Muscle of arm (tissue), 12 donors: ENCODE results near the gene ACSL3. TPM values are rescaled to one million over a fixed set of nuclear protein-coding genes. Genes with fewer than 3 reads are reported as not detected.
"Not testable (repeated sequence)": the region's sequence is repeated elsewhere in the genome, so short reads cannot be mapped to it uniquely, and the experiment has no call there.

Experiments
- DNase-seq: peaks from one replicate; pipeline ENCODE4 v3.0.0-alpha.2; 2013
- polyA plus RNA-seq, 12 donors: library from polyadenylated mRNA; unstranded; fragments of 120-200 nt; gene quantifications; one replicate each; pipeline ENCODE4 v1.2.1, GENCODE V29; 2013; ENCODE audit not compliant: insufficient read length in 12 of 12

Gene ACSL3
- polyA plus RNA-seq, 12 donors, result 35.5 to 122 (median 46.7) TPM

- DNase-seq, result no peak
Observed at GRCh38 chr2:222907048-222907447, 46.2 kb downstream of the ACSL3 start.

DNA sequence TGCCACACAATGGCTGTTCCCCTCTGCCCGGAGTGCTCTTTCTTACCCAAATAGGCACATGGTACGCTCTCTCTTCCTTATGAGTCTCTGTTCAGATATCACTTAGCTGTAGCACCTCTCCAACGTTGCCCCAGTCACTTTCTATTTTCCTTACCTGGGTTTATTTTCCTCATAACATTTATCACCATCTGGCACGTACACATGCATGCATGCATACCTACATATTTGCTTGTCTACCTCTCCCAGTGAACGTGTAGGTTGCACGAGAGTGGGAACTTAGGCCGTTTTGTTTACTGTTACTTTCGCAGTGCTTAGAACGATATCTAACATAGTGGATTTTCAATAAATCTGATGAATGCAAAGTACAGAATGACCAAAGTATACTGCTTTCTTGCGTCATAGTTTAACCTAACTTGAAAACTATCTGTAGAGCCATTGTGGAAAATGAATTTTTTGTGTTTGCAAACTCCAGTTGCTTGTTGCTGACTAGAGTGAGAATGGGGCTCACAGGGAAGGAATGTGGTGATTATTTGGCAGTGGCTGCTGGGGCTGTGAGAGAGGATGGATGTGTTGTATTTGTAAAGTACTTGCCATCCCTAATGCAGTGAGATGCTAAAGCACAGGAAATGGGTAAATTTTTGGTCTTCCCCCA lies 47.1 kb downstream of the ACSL3 start:
- DNase-seq, result no peak

DNA sequence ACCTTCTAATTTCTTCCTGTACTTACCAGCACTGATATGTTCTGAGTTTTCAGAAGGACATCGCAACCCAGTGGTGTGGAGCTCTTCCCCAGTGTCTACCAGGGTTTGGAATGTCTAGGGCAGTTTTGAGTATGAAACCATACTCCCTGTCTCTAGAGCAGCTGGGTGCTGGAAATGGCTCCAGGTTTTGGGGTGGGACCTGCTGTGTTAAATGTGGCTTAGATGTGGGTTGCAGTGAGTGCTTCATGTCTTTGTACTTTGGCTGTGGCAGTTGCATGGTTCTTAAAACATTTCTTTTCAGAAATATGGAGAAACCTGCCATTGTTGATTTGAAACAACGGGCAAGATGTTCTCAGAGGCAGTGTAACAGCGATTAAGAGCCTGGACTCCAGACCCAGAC lies 48.5 kb downstream of the ACSL3 start:
- no peak for DNase-seq

- DNase-seq, result no peak
Observed at GRCh38 chr2:222912117-222912516, 51.3 kb downstream of the ACSL3 start.

- no peak for DNase-seq
Observed at GRCh38 chr2:222912776-222913175, 51.9 kb downstream of the ACSL3 start.

DNA sequence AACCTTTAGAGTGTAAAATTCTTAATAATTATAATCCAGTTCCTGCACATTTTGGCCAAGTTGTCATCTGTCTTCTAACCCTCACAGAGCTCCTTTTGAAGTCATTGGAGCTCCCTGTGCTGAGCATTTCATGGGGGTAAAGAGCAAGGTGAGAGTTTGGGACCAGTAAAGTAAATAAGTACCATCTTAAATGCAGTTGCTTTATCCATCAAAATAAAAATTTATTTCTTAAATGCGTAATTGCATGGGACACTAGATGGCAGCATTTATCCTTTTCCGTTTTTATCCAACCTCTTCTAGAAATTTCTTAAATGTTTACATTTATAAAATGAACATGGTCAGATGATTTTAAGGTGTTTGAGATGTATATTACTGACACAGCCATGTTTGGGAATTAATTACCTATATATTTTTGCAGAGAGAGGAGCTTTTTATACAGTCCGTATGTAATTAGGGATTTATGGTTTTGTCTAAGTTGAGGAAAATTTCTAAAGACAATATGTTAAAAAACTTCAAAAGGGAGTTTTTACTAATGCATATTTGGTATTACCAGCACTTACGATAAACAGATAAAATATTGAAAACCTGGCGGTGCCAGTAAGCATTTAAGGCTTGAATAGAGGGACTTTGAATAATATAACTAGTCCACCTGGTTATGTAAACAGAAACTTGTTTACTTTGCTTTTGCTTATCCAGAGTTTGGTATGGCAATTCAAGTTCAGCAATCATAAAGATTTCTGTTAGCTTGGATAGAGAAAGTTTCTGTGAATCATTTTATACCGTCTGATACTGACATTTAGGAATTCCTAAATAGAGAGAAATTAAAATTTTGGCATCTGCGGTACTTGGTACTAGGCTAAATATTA lies 54.5 kb downstream of the ACSL3 start:
- no peak for DNase-seq

DNA sequence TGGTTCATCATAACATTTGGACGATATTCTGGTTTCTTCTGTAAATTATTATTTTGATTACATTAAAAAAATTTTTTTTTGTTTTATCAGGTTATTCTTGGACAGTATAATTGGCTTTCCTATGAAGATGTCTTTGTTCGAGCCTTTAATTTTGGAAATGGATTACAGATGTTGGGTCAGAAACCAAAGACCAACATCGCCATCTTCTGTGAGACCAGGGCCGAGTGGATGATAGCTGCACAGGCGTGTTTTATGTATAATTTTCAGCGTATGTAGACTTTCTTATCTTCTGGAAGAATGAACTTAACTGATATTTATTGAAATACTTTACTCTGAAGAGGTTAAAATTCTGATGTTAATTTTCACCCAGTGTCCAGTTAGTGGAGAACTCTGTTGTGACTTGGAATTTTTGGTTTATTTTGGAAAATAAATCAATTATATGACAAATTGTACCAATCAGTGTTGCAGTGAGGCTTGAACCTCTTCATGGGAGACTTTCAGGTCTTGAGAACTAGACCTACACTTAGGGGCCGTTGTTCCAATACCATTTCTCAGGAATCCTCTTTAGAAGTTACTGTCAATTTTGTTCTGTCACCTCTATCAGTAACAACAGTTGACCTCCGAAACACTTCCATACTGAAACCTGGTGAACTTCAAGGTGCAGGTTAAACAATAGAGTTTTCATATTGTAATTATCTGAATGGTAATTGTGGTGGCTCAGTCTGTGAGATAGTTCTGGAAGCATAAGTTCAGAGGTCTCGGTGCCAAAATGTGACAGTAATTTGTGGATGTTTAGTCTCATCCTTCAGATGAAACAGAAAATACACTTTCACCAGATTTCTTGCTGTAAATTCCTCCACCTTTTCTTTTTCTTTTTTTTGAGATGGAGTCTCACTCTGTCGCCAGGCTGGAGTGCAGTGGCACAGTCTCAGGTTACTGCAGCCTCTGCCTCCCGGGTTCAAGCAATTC lies 55.7 kb downstream of the ACSL3 start:
- DNase-seq, result no peak

GRCh38 chr2:222917212-222917611 lies 56.4 kb downstream of the ACSL3 start:
- not testable (repeated sequence) for DNase-seq

DNA sequence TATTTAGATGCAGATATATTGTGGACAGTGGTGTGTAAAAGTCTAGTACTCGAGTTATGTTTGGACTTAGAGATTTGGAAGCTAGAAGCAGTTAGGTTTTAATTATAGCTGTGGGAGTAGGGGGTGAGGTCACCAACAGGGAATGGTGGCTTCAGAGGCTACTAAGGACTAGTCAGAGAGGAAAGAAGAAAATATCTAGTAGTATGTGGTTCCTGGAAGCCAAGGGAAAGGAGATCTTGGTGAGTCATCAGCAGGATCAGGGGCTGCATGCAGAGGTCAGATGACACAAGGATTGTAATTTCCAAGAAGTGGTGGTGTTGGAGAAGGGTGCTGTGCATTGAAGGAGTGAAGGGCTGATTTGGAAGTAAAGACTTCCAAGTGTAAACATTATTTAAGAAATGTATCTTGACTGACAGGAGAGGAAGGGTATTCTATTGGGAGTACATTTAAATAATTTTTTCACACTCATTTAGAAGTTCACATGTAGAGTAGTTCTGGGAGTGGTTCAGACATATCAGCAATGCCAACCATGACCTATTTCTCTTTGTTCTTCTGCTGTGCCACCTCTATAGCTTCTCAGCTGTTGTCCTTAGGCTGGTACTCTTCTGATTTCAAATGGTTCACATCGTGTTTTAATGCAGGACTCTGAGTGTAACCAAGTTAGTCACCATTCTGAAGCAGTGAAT lies 59.1 kb downstream of the ACSL3 start:
- DNase-seq, result no peak

DNA sequence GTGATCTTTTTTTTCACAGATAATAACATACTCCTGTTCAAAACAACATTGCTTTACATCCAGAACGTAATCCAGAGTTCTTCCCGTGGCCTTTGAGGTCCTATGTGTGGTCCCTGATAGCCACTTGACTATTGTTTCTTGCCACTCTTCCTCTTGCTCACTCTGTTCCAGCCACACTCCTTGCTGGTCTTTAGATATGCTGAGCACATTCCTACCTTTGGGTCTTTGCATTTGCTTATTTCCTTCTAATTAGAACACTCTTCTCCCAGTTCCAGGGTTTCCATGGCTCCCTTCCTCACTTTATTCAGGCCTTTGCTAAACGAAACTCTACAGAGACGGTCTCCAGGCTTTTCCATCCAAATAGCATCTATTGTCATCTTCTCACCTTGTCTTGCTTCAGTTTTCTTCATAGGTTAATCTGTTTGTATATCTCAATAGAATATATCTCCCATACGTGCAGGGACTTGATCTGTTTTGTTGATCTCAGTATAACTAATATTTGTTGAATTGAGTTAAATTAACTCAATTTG lies 59.9 kb downstream of the ACSL3 start:
- no peak for DNase-seq

DNA sequence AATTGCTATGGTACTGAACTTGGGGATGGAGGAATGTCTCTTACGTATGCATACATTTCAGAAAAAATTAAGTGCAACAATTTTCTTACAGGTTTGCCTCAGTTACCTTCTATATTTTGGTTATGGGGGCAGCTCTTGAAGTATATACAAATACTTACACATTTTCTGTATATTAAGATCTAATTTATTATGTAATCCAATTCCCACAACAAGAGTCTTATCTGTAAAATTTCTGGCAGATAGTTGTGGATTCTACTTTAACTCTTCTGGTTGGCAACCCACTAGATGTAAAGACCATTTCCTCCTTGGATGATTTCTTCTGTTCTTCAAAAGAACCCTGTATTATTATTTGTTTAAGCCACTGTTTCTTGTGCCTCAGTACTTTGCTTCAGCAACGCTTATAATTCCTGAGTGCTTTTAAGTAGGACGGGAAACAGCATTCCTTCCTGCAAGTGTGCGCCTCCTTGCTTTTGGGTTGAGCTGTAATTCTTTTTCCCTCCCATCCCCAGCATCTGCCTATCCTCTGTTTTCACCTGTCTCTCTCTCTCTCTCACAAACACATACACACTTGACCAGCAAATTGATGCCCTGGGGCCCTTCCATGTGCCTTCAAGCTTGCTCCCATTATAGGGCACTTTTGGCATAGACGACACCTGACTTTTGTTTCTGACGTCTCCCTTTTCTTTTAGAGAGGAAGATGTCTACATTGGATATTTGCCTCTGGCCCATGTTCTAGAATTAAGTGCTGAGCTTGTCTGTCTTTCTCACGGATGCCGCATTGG lies 61.4 kb downstream of the ACSL3 start:
- DNase-seq, result no peak

- no peak for DNase-seq
Observed at GRCh38 chr2:222926915-222927314, 66.1 kb downstream of the ACSL3 start.

DNA sequence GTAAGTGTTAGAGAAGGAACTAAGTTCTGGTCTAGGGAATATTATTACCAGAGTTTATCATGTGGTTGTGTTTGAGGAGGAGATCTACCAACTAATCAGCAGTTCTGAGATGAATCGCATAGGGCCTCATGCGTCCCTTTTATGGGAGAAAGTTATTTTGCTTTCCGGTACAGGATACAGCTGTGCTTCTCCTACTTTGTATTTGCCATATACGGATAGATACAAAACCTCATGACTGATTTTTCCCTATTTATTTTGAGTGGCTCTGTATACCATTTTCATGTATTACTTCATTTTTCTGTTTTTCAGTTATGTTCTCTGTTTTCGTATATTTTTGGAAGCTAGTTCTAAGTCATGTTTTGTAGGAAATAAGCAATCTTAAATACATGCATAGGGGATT lies 66.8 kb downstream of the ACSL3 start:
- no peak for DNase-seq

GRCh38 chr2:222928335-222928734 lies 67.5 kb downstream of the ACSL3 start:
- DNase-seq, result no peak

GRCh38 chr2:222930862-222931261 lies 70.0 kb downstream of the ACSL3 start:
- DNase-seq, result no peak

DNA sequence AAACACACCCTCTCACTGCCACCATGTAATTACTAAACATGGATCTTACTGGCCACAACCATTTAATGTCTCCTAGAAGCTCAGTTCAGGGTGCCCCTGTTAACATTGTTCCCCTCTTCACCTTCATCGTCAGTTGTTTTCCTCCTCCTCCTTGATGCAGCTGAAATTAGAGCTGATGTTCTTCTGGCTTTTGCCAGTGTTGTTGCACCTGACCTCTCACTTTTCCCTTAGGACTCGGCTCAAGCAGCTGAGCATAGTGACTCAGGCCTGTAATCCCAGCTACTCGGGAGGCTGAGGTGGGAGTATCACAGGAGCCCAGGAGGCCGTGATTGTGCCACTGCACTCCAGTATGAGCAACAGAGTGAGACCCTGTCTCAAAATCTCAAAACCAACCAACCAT lies 70.8 kb downstream of the ACSL3 start:
- no peak for DNase-seq

DNA sequence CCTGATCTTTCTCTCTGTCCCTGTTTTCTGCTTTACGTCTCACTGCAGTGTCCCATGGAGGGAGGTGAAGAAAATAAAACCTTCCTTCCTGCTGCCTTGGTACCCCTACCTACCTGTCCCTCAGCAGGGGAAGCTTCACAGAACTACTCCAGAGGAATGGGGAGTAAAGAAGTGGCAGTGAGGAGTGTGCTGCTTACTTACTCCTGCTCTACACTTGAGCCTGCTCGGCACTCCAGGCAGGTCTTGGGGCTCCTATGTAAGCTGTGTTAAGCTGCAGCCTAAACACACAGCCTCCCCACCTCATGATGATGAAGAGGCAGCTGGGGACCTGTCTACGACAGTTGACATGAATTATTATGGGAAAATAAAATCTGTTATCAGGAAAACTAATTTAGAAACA lies 72.6 kb downstream of the ACSL3 start:
- no peak for DNase-seq

GRCh38 chr2:222935688-222936298 lies 75.0 kb downstream of the ACSL3 start:
- no peak for DNase-seq

DNA sequence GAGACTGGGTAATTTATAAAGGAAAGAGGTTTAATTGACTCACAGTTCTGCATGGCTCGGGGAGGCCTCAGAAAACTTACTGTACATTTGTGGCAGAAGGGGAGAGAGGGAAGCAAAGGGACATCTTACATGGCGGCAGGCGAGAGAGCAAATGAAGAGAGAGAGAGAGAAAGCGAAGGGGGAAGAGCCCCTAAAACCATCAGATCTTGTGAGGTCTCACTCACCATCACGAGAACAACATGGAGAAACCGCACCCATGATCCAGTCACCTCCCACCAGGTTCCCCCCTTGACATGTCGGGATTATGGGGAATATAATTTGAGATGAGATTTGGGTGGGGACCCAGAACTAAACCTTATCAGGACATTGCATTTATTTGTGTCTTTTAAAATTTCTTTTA lies 75.9 kb downstream of the ACSL3 start:
- DNase-seq, result no peak

- DNase-seq, result no peak
Observed at GRCh38 chr2:222938327-222938726, 77.5 kb downstream of the ACSL3 start.
